Sigmoid colon (tissue), 4 donors: ENCODE data around the gene ZNF2.

Experiments
- POLR2A ChIP-seq, 2 donors: fragments of 450-650 bp; IDR thresholded peaks; one replicate each; pipeline ENCODE4 v1.6.1; 2016; ENCODE audit warnings: antibody characterized with exemption in 2 of 2, mild to moderate bottlenecking in 2 of 2, moderate library complexity in 2 of 2
- POLR2AphosphoS5 ChIP-seq, 4 donors: sonication (generic); formaldehyde crosslinking; IDR thresholded peaks; one replicate each; pipeline ENCODE4 v1.6.1; 2017; ENCODE audit warnings: antibody characterized with exemption in 4 of 4
- TF ChIP-seq, protein P1 (sequence below), 4 experiments: fragments of 450-650 bp in 3 of 4; fragments of 200-600 bp in 1 of 4; IDR thresholded peaks; one replicate each; pipeline ENCODE4 v1.5.1; 2016 to 2019; ENCODE audit warnings: antibody characterized with exemption in 4 of 4, mild to moderate bottlenecking in 3 of 4, moderate library complexity in 2 of 4

DNA sequence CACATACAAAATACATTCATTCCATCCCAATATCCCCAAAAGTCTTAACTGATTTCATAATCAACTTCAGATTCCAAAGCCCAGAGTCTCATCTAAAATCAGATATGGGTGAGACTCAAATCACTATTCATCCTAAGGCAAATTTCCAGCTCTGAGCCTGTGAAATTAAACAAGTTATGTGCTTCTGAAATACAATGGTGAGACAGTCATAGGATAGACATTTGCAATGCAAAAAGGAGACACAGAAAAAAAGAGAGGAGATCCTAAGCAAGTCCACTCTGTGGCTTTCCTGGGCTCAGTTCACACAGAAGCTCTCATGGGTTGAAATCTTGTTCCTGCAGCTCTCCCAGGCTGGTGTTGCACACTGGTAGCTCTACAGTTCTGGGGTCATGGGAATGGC, 60.0 kb downstream of the ZNF2 start:
- TF ChIP-seq POLR2AphosphoS5 (IDR thresholded peaks at IDR 0.05), result no peak
- TF ChIP-seq, protein P1, sequence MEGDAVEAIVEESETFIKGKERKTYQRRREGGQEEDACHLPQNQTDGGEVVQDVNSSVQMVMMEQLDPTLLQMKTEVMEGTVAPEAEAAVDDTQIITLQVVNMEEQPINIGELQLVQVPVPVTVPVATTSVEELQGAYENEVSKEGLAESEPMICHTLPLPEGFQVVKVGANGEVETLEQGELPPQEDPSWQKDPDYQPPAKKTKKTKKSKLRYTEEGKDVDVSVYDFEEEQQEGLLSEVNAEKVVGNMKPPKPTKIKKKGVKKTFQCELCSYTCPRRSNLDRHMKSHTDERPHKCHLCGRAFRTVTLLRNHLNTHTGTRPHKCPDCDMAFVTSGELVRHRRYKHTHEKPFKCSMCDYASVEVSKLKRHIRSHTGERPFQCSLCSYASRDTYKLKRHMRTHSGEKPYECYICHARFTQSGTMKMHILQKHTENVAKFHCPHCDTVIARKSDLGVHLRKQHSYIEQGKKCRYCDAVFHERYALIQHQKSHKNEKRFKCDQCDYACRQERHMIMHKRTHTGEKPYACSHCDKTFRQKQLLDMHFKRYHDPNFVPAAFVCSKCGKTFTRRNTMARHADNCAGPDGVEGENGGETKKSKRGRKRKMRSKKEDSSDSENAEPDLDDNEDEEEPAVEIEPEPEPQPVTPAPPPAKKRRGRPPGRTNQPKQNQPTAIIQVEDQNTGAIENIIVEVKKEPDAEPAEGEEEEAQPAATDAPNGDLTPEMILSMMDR (IDR thresholded peaks at IDR 0.05), result no peak
- TF ChIP-seq POLR2A (IDR thresholded peaks at IDR 0.05), result no peak
